Neutrophil (primary cell): Measurements from ENCODE around the gene BDKRB2.

Experiments
- H3K27ac ChIP-seq: fragments of 200-600 bp; sonication (generic); 2 replicates; pipeline ENCODE4 v1.5.1; 2016; ENCODE audit warnings: mild to moderate bottlenecking, moderate library complexity
- H3K27me3 ChIP-seq: fragments of 200-600 bp; sonication (generic); 2 replicates; pipeline ENCODE4 v1.6.0; 2016; ENCODE audit warnings: mild to moderate bottlenecking
- H3K36me3 ChIP-seq: fragments of 200-600 bp; sonication (generic); 2 replicates; pipeline ENCODE4 v1.5.1; 2017
- H3K4me1 ChIP-seq, 2 experiments: fragments of 200-600 bp in 1 of 2; sonication (generic) in 1 of 2; 1 replicate in 1 of 2; 2 replicates in 1 of 2; pipeline versions ENCODE4 v1.5.1 to v1.6.1; 2013 to 2016; ENCODE audit warnings: low read depth in 1 of 2, low read length in 1 of 2, mild to moderate bottlenecking in 1 of 2, moderate library complexity in 1 of 2; ENCODE audit not compliant: control insufficient read depth in 1 of 2, insufficient read depth in 1 of 2
- H3K4me3 ChIP-seq, 2 experiments: fragments of 200-600 bp in 1 of 2; sonication (generic) in 1 of 2; 1 replicate in 1 of 2; 2 replicates in 1 of 2; pipeline ENCODE4 v1.5.1; 2013 to 2016; ENCODE audit warnings: low read depth in 1 of 2, low read length in 1 of 2, mild to moderate bottlenecking in 1 of 2, moderate library complexity in 1 of 2
- H3K9me3 ChIP-seq: fragments of 200-600 bp; sonication (generic); 2 replicates; pipeline ENCODE4 v1.5.1; 2016
- TF ChIP-seq, protein P1 (sequence below): fragments of 200-600 bp; sonication (generic); IDR thresholded peaks from 2 replicates; pipeline ENCODE4 v1.5.1; 2016; ENCODE audit warnings: antibody characterized with exemption

BDKRB2 gene

DNA sequence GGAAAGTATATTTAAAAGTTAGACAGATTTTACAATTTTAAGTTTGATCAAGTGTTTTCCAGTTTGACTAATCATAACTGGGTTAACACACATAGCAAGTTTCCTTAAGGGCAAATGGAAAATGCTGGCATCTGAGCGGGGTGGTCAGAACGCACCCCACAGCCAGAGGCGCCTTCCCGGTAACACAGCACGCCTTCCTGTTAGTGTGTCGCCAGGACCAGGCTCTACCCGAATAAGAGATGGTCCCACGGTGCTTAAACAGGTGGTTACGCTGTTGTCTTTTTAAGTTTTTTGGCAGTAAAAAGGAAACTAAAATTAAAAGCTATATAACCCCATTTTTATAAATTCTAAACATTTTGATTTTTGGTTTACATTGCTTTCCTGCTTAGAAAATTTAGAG is 79.4 kb downstream of the BDKRB2 start:
- no peaks in the 10 kb centered on the region for H3K27me3 ChIP-seq
- no peak overlapping the region for H3K4me3 ChIP-seq
- H3K9me3 ChIP-seq = no peaks in the 10 kb centered on the region
- no peaks in the 10 kb centered on the region for H3K4me1 ChIP-seq
- H3K36me3 ChIP-seq = peaks cover 57% of the 10 kb centered on the region
- H3K27ac ChIP-seq = no peak overlapping the region
- TF ChIP-seq, protein P1, sequence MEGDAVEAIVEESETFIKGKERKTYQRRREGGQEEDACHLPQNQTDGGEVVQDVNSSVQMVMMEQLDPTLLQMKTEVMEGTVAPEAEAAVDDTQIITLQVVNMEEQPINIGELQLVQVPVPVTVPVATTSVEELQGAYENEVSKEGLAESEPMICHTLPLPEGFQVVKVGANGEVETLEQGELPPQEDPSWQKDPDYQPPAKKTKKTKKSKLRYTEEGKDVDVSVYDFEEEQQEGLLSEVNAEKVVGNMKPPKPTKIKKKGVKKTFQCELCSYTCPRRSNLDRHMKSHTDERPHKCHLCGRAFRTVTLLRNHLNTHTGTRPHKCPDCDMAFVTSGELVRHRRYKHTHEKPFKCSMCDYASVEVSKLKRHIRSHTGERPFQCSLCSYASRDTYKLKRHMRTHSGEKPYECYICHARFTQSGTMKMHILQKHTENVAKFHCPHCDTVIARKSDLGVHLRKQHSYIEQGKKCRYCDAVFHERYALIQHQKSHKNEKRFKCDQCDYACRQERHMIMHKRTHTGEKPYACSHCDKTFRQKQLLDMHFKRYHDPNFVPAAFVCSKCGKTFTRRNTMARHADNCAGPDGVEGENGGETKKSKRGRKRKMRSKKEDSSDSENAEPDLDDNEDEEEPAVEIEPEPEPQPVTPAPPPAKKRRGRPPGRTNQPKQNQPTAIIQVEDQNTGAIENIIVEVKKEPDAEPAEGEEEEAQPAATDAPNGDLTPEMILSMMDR = no peak

DNA sequence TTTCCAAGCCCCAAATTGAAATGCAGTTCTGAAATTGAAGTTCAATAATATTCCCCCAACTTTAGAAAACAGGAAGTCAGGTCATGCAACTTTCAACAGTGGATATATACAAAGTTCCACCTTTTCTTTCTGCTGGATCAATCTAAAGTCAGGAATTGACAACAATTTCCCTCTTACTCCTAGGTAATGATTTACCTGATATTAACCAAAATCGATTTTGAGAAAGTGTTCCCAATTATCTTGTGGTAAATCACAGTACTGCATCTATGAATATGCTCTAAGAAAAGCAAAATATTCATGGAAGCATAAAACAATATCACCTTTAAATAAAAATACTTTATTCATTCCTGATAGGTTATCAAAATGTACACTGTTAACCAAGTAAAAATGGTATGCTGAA is 79.8 kb downstream of the BDKRB2 start:
- Histone ChIP-seq H3K4me3 (no peak overlapping the region), H3K36me3 (peaks cover 61% of the 10 kb centered on the region), H3K9me3 (no peaks in the 10 kb centered on the region), H3K27me3 (no peaks in the 10 kb centered on the region), H3K27ac (no peak overlapping the region), H3K4me1 (no peaks in the 10 kb centered on the region)
- TF ChIP-seq, protein P1 = no peak

DNA sequence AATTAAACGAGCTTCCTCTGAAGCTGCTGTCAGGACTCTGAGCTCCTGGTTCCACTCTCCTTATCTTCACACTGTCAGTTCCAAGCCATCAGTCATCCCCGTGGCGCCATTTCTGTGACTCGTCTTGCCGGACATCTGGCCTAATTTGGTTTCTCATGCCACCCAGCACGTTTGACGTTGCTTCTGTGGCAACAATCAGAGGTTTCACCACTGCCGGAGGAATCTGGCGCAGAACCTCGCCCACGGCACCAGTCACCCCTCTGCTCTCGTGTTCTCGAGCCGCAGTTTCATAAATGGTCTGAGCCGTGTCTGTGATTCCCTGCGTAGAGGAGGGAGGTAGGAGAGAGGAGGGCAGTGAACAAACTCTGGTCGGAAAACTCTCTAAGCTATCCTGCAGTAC is 81.0 kb downstream of the BDKRB2 start:
- H3K4me3 ChIP-seq = no peak overlapping the region
- H3K9me3 ChIP-seq = no peaks in the 10 kb centered on the region
- TF ChIP-seq, protein P1 = no peak
- no peaks in the 10 kb centered on the region for H3K4me1 ChIP-seq
- H3K27ac ChIP-seq = no peak overlapping the region
- peaks cover 70% of the 10 kb centered on the region for H3K36me3 ChIP-seq
- H3K27me3 ChIP-seq = no peaks in the 10 kb centered on the region

DNA sequence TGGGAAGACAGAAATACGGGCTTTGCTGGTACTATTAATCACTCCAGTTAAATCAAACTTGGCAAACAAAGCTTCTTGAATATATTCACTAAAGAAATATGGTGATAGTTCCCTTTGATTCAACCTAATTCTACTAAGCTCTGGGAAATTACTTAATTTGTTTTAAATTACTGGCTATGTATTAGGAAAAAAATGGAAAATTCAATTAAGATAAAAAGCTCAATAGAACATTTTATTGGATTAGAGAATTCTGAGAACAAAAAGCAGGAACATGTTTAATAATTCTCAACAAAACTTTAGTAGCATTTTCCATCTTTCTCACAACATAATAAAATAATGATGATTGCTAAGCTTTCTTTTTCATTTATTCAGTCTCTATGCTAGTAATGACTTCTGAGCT is 81.6 kb downstream of the BDKRB2 start:
- no peak overlapping the region for H3K27ac ChIP-seq
- no peaks in the 10 kb centered on the region for H3K4me1 ChIP-seq
- H3K27me3 ChIP-seq = no peaks in the 10 kb centered on the region
- peaks cover 76% of the 10 kb centered on the region for H3K36me3 ChIP-seq
- TF ChIP-seq, protein P1 = no peak
- no peak overlapping the region for H3K4me3 ChIP-seq
- no peaks in the 10 kb centered on the region for H3K9me3 ChIP-seq

DNA sequence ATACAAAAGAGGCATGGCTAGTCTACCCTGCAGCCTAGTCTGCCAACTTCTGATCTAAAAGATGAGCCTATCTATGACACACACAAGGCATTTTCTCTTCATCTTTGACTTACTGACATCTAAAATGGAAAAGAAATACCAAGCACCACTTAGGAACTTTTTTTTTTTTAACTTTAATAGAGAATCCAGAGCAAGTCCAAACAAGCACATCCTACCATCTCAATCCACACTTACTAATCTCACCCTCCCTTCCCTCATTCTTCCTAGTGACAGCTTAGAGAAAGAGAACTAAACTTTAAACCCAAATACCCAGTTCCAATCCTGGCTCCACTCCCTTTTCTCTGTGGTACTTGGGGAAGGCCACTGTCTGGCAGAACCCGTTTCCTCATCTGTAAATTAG is 83.2 kb downstream of the BDKRB2 start:
- Histone ChIP-seq H3K36me3 (peaks cover 77% of the 10 kb centered on the region), H3K27me3 (no peaks in the 10 kb centered on the region)

More for the DNA sequence above, 83.2 kb downstream of the BDKRB2 start:
- Histone ChIP-seq H3K4me3 (no peak overlapping the region), H3K4me1 (no peaks in the 10 kb centered on the region), H3K27ac (no peak overlapping the region), H3K9me3 (no peaks in the 10 kb centered on the region)
- TF ChIP-seq, protein P1 = no peak
